Measurements from ENCODE around the gene DLGAP4.

GRCh38 chr20:36425166-36425565 is 119.0 kb downstream of the DLGAP4 start:
- TF ChIP-seq POLR2AphosphoS5 (IDR thresholded peaks at IDR 0.05) (no peak), EP300 (IDR thresholded peaks at IDR 0.05; ENCODE audit: low read depth) (no peak)
